IPS-20b (cell line): ENCODE measurements around the gene RPS6KC1.
"Not testable (repeated sequence)": the region's sequence is repeated elsewhere in the genome, so short reads cannot be mapped to it uniquely, and the experiment has no call there.

Experiments used
- H3K27ac ChIP-seq: one replicate; pipeline ENCODE4 v1.5.1; 2013; ENCODE audit warnings: low read length
- H3K27me3 ChIP-seq: 2 replicates; pipeline ENCODE4 v1.6.1; 2013; ENCODE audit warnings: mild to moderate bottlenecking, low read length, inconsistent platforms; ENCODE audit not compliant: insufficient read depth
- H3K36me3 ChIP-seq: 2 replicates; pipeline ENCODE4 v1.6.1; 2013; ENCODE audit warnings: low read depth, mild to moderate bottlenecking, inconsistent platforms, low read length, moderate library complexity; ENCODE audit not compliant: insufficient read depth
- H3K4me1 ChIP-seq: 2 replicates; pipeline ENCODE4 v1.6.1; 2013; ENCODE audit warnings: mild to moderate bottlenecking, control low read depth, inconsistent platforms, low read length, moderate library complexity; ENCODE audit not compliant: insufficient read depth
- H3K4me3 ChIP-seq: 2 replicates; pipeline ENCODE4 v1.5.1; 2013; ENCODE audit warnings: mild to moderate bottlenecking, low read length, inconsistent platforms
- H3K9ac ChIP-seq: 2 replicates; pipeline ENCODE4 v1.6.1; 2013; ENCODE audit warnings: low read depth, mild to moderate bottlenecking, inconsistent platforms, low read length, moderate library complexity
- H3K9me3 ChIP-seq: 2 replicates; pipeline ENCODE4 v1.6.1; 2013; ENCODE audit warnings: mild to moderate bottlenecking, low read depth, low read length, inconsistent platforms; ENCODE audit not compliant: insufficient read depth

The RPS6KC1 gene

GRCh38 chr1:213166852-213167251 lies 115.8 kb downstream of the RPS6KC1 start:
- Histone ChIP-seq H3K27me3 (no peaks in the 10 kb centered on the region), H3K4me1 (no peaks in the 10 kb centered on the region), H3K36me3 (no peaks in the 10 kb centered on the region), H3K27ac (no peak overlapping the region), H3K9me3 (no peaks in the 10 kb centered on the region), H3K4me3 (no peak overlapping the region), H3K9ac (no peak overlapping the region)

GRCh38 chr1:213171711-213172110 lies 120.7 kb downstream of the RPS6KC1 start:
- H3K9ac ChIP-seq, result no peak overlapping the region
- no peaks in the 10 kb centered on the region for H3K9me3 ChIP-seq
- H3K27me3 ChIP-seq, result no peaks in the 10 kb centered on the region
- H3K4me3 ChIP-seq, result no peak overlapping the region
- no peak overlapping the region for H3K27ac ChIP-seq
- peaks cover 4% of the 10 kb centered on the region; the same call in 1 of the 2 replicates for H3K4me1 ChIP-seq
- H3K36me3 ChIP-seq, result no peaks in the 10 kb centered on the region

- Histone ChIP-seq H3K9ac (no peak overlapping the region), H3K36me3 (no peaks in the 10 kb centered on the region), H3K4me3 (no peak overlapping the region), H3K4me1 (peaks cover 4% of the 10 kb centered on the region; the same call in 1 of the 2 replicates), H3K9me3 (no peaks in the 10 kb centered on the region), H3K27ac (no peak overlapping the region), H3K27me3 (no peaks in the 10 kb centered on the region)
Observed at GRCh38 chr1:213176341-213176740, 125.3 kb downstream of the RPS6KC1 start.

GRCh38 chr1:213179784-213180183 lies 128.7 kb downstream of the RPS6KC1 start:
- no peak overlapping the region for H3K9ac ChIP-seq
- H3K36me3 ChIP-seq, result no peaks in the 10 kb centered on the region

GRCh38 chr1:213180833-213181232 lies 129.8 kb downstream of the RPS6KC1 start:
- Histone ChIP-seq H3K4me1 (peaks cover under 1% of the 10 kb centered on the region; the same call in 1 of the 2 replicates), H3K9me3 (0 out of 2 replicates have a peak, but pooled peaks cover 1% of the 10 kb centered on the region), H3K36me3 (no peaks in the 10 kb centered on the region), H3K27ac (no peak overlapping the region), H3K27me3 (no peaks in the 10 kb centered on the region), H3K4me3 (no peak overlapping the region), H3K9ac (no peak overlapping the region)

More at GRCh38 chr1:213179784-213180183, 128.7 kb downstream of the RPS6KC1 start:
- Histone ChIP-seq H3K27ac (no peak overlapping the region), H3K4me1 (peaks cover 4% of the 10 kb centered on the region; the same call in 1 of the 2 replicates), H3K9me3 (no peaks in the 10 kb centered on the region), H3K27me3 (no peaks in the 10 kb centered on the region), H3K4me3 (no peak overlapping the region)

- no peaks in the 10 kb centered on the region for H3K36me3 ChIP-seq
- H3K27me3 ChIP-seq, result no peaks in the 10 kb centered on the region
Observed at GRCh38 chr1:213183036-213183672, 132.1 kb downstream of the RPS6KC1 start.

GRCh38 chr1:213186168-213186567 lies 135.1 kb downstream of the RPS6KC1 start:
- Histone ChIP-seq H3K27me3 (no peaks in the 10 kb centered on the region), H3K9ac (no peak overlapping the region), H3K27ac (no peak overlapping the region), H3K4me1 (no peaks in the 10 kb centered on the region), H3K9me3 (0 out of 2 replicates have a peak, but pooled peaks cover 7% of the 10 kb centered on the region), H3K4me3 (no peak overlapping the region), H3K36me3 (no peaks in the 10 kb centered on the region)

More at GRCh38 chr1:213183036-213183672, 132.1 kb downstream of the RPS6KC1 start:
- Histone ChIP-seq H3K27ac (no peak overlapping the region), H3K9ac (no peak overlapping the region), H3K4me1 (no peaks in the 10 kb centered on the region), H3K4me3 (no peak overlapping the region), H3K9me3 (0 out of 2 replicates have a peak, but pooled peaks cover 7% of the 10 kb centered on the region)

- Histone ChIP-seq H3K4me3 (no peak overlapping the region), H3K9me3 (no peaks in the 10 kb centered on the region), H3K4me1 (no peaks in the 10 kb centered on the region), H3K36me3 (no peaks in the 10 kb centered on the region), H3K9ac (no peak overlapping the region), H3K27ac (no peak overlapping the region), H3K27me3 (no peaks in the 10 kb centered on the region)
Observed at GRCh38 chr1:213192026-213192425, 141.0 kb downstream of the RPS6KC1 start.

GRCh38 chr1:213194383-213194782 lies 143.3 kb downstream of the RPS6KC1 start:
- Histone ChIP-seq H3K27me3 (no peaks in the 10 kb centered on the region), H3K4me1 (no peaks in the 10 kb centered on the region), H3K9ac (no peak overlapping the region), H3K9me3 (peaks cover 7% of the 10 kb centered on the region; the same call in 1 of the 2 replicates), H3K4me3 (no peak overlapping the region), H3K36me3 (no peaks in the 10 kb centered on the region), H3K27ac (no peak overlapping the region)

- H3K9me3 ChIP-seq, result peaks cover 7% of the 10 kb centered on the region; the same call in 1 of the 2 replicates
- no peak overlapping the region for H3K9ac ChIP-seq
- no peaks in the 10 kb centered on the region for H3K36me3 ChIP-seq
- no peaks in the 10 kb centered on the region for H3K27me3 ChIP-seq
- no peaks in the 10 kb centered on the region for H3K4me1 ChIP-seq
- H3K4me3 ChIP-seq, result no peak overlapping the region
- H3K27ac ChIP-seq, result no peak overlapping the region
Observed at GRCh38 chr1:213194855-213195254, 143.8 kb downstream of the RPS6KC1 start.

- H3K4me1 ChIP-seq, H3K27me3 ChIP-seq, H3K4me3 ChIP-seq, H3K27ac ChIP-seq, H3K9ac ChIP-seq, H3K36me3 ChIP-seq, H3K9me3 ChIP-seq: not testable (repeated sequence)
Observed at GRCh38 chr1:213196328-213197054, 145.4 kb downstream of the RPS6KC1 start.

GRCh38 chr1:213200630-213201029 lies 149.6 kb downstream of the RPS6KC1 start:
- Histone ChIP-seq H3K36me3 (no peaks in the 10 kb centered on the region), H3K27ac (no peak overlapping the region), H3K27me3 (no peaks in the 10 kb centered on the region), H3K9ac (no peak overlapping the region), H3K4me1 (no peaks in the 10 kb centered on the region), H3K4me3 (no peak overlapping the region), H3K9me3 (peaks cover 7% of the 10 kb centered on the region; the same call in 1 of the 2 replicates)
